NCI-H2227 treated with DMSO at 0.1 percent for 48 hours (cell line): Measurements from ENCODE around the gene CFAP92.

Experiments used
- DNase-seq: peaks from one replicate; lab custom pipeline; 2025; lab: John Stamatoyannopoulos, UW

CFAP92 gene

GRCh38 chr3:128984596-128984995 lies 9.3 kb downstream of the CFAP92 start:
- no peak for DNase-seq

- DNase-seq = no peak
These were observed 10.4 kb downstream of the CFAP92 start for GRCh38 chr3:128983293-128984069.

DNA sequence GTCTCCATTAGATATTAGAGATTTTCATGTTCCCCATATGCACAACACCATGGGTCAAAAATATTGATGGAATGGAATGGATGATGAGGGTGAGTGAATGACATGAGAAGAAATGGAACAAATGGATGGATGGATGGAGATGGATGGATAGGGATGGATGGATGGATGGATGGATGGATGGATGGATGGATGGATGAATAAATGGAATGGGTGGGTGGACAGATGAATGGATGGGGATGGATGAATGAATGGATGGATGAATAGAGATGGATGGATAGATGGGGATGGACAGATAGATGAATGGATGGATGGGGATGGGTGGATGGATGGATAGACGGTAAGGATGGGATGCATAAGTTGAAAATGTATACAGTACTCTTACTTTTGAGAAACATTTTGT lies 18.6 kb downstream of the CFAP92 start:
- no peak for DNase-seq

- no peak for DNase-seq
These were observed 19.8 kb downstream of the CFAP92 start for GRCh38 chr3:128973988-128974564.

DNA sequence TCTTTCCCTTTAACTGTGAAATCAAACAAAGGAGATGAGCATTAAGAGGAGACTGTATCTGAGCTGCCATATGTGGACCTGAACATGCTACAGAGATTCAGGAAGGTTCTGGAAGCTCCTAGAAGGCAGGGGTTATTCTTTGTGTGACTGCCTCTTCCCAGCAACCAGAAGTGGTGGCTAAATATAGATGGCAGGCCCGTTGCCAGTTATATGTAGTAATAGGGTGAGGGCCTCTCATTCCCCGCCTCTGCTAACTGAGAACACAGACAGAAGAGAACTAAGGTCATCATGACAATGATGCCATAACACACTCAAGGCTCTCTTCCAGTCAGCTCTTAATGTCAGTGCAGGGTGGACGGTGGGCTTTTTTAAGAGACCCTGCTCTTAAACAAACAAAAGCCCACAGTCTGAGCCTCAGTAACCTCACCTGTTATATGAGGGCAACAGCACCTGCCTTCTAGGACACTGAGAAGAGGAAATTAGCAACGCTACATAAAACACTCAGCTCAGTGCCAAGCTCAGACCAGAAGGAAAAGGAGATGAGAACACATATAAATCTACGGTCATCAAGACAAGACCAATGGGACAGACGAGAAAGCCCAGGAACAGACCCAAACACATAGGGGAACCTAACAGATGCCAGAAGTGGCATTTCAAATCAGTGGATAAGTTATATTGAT lies 22.3 kb downstream of the CFAP92 start:
- no peak for DNase-seq

DNA sequence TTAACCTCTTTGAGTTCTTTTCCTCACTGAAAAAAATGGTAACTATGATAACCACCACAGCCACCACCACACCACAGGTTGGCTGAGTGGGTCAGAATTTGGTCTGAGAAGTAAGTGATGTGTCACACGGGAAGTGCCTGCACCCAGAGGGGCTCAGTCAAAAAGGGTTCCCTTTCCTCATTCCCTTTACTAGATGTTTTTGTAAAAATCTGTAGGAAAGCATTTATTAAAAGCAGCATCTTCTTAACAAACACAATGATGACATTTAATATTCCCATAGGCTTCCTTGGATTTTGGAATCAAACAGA lies 23.2 kb downstream of the CFAP92 start:
- DNase-seq = no peak

DNA sequence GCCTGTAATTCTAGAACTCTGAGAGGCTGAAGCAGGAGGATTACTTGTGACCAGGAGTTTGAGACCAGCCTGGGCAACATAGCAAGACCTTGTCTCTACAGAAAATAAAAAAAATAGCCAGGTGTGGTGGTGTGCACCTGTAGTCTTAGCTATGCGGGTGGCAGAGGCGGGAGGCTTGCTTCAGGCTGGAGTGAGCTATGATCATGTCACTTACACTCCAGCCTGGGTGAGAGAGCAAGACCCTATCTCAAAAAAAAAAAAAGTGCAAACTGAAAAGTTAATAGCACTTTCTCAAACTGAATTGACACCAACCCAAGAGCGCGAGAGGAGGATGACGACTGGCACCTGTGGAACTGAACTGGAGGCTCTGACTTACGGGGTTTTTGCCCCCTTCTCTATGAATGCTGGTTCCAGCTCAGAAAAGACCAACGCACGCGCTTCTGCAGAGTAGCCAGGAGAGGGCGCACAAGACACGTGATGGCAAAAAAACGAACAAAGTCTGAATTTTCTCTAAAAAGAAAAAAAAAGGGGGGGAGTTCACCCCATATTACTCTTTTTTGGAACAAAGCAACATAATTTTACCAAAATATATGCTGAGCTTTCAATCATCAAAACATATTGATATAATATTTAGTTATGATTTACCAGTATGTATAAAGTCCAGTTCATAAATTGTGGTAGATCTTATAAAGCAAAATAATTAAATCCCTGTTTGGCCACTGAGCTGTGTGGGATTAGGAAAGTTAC lies 23.7 kb downstream of the CFAP92 start:
- peak; percentile 10 for DNase-seq

GRCh38 chr3:128967748-128968355 lies 26.0 kb downstream of the CFAP92 start:
- DNase-seq = no peak

- no peak for DNase-seq
These were observed 28.1 kb downstream of the CFAP92 start for GRCh38 chr3:128965818-128966217.

DNA sequence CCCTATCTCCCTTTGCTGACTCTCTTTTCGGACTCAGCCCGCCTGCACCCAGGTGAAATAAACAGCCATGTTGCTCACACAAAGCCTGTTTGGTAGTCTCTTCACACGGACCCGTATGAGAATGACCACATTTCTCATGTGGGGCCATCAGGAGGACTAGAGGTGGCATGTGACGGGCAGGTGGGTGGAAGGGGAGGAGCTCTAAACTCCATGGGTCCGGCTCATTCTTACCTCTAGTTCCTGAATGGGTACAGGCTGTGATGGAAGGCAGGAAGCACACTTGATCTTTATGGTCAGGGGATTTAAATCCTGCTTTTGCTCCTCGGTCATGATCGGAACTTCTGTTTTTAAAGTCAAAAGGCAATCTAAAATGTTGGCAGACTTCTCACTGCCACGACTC lies 28.6 kb downstream of the CFAP92 start:
- no peak for DNase-seq

DNA sequence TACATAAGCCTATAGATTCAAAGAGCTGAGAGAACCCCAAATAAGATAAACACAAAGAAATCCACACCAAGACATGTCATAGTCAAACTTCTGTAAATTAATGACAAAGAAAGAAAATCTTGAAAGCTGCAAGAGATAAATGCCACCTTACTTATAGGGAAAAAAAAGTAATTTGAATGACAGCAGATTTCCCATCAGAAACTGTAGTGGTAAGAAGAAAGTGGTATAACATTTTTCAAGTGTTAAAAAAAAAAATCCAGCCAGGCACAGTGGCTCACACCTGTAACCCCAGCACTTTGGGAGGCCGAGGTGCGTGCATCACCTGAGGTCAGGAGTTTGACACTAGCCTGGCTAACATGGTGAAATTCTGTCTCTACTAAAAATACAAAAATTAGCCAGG lies 37.4 kb downstream of the CFAP92 start:
- DNase-seq = no peak

DNA sequence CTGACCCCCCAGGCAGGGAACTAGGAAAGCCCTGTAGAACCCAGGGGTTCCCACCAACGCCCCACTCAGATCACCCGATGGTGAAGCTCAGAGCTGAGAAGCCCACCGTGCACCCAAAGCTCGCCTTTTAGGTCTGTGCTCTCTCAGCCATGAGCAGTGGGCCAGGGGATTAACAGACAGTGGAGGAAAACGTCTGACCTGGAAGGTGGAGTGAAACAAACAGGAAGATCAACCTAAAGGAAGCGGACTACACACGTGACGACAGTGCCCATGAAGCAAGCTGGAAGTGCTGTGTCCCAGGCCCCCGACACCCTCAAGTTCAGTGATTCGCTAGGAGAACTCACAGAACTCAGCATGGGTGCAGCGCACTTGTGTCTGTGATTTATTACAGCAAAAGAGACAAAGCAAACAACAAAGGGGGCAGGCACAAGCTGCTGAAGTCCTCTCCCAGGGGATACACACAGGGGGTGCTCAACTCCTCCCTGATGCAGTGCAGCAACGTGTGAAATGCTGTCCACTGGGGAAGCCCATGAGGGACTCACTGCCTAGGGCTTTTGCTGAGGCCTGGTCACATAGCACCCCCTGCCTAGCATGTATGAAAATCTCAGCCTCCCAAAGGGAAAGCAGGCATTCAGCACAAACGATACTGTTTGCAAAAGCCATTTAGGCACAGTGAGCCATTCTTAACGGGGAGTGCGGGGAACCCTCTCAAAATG lies 43.5 kb downstream of the CFAP92 start:
- DNase-seq = no peak

GRCh38 chr3:128949158-128949557 lies 44.7 kb downstream of the CFAP92 start:
- DNase-seq = no peak

DNA sequence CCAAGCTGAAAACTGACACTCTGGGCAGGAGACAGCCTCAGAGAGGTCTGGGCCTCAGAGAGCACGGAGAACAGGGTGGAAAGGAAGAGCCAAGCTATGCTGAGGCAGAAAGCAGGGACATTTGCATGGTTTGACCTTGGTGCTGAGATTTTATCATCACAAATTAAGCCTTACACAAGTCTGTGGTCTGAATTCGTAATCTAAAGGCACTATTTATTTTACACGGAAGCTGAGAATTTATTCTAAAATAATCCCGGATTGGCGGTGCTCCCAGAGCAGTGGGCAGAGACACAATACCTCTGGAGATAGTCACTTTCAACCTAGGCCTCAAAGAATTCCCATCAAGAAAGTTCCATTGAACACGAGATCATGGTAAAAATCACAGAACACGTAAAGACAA lies 47.5 kb downstream of the CFAP92 start:
- no peak for DNase-seq

GRCh38 chr3:128945878-128946175 lies 48.0 kb downstream of the CFAP92 start:
- DNase-seq = no peak

DNA sequence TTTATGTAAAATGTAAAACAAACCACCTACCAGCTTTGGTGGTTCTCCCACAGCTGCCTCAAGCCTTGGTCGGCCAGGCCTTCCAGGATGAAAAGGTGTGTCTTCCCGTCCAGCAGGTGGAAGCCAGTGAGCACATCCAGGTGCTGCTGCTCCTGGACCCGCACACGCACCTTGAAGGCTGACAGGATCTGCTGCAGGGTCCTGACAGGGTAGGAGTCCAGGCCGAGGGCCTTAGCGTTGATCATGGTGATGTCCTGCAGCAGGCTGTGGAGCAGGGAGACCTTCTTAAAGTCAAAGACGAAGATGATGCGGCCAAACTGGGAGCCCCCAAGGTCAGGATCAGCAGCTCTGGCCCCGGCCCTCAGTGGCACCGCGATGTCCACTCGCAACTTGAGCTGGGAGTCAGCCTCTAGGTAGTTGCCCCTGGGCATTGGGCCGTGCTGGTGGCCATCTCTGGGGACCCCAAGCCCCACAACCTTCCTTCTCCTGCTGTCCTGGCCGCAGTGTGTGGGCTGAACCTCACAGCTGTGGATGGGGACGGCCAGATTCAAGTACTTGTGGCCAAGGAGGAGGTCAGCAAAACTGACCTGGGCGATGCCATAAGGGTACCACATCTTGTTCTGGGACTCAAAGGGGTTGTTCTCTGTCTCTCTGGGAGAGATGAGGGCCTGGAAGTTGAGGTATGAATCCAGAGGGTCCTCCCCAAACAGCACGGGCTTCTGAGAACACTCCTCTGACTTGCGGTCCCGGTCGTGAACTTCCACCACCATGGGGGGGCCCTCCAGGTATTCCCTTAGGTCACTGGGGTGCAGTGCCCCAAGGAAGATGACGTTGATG lies 48.6 kb downstream of the CFAP92 start:
- no peak for DNase-seq

GRCh38 chr3:128942161-128942952 lies 51.5 kb downstream of the CFAP92 start:
- DNase-seq = no peak

DNA sequence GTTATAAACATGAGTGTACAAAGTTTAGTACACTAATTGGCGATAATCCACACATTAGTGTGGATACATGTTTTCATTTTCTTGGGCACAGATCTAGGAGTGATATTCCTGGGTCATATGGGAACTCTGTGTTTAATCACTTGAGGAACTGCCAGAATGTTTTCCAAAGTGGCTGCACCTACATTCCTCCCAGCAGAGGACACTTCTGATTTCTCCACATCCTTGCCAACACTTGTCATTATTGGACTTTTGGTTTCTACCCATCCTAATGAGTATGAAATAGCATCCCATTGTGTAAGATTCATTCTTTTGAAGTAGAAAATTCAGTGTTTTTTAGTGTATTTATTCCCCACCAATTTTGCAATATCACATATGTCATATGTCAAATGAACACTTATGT lies 53.6 kb downstream of the CFAP92 start:
- no peak for DNase-seq

- DNase-seq = no peak
These were observed 57.5 kb downstream of the CFAP92 start for GRCh38 chr3:128936341-128936740.

- no peak for DNase-seq
These were observed 58.0 kb downstream of the CFAP92 start for GRCh38 chr3:128935922-128936321.
